RPMI7951 (cell line): ENCODE results near the gene ZNF385D. TPM values are rescaled to one million over a fixed set of nuclear protein-coding genes. Genes with fewer than 3 reads are reported as not detected.
A peak's percentile ranks its signal among the peaks of the same experiment; 100 is the strongest.

Experiments
- DNase-seq: peaks from one replicate; pipeline ENCODE4 v3.0.0-alpha.2; 2012; ENCODE audit warnings: low read depth
- total RNA-seq: library from RNA; depleted of rRNA; stranded (reverse); fragments of >200 nt; shearing (Covaris generic); gene quantifications from 2 replicates; pipeline ENCODE4 v1.2.3, GENCODE V29; 2014

Gene ZNF385D
- total RNA-seq, 1 experiment from 2014 or later = not detected

DNA sequence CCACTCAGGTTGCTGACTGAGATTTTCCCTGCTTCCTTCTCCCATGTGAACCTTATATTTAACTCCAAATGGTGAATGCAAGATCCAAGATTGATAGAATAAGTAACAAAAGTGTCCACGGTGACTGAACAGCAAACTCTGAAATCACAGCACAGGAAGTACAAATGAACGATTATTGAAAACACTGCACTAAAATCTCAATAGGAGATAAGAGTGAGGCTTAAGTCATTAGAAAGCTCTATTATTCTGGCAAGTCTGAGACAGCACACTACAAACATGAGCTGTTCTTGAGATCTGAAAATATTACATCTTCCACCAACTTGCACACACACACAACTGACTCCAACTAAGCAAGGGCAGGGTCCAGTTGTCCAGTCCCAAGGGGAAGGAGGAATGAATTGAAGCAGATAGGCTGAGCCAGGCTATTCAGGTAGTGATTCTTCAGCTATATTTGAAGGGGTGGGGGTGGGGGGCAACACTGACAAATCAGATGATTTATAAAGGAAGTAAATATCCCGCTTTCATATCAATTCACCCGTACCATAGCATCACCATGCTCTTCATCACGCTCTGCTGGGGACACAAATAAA, 2.9 kb downstream of the ZNF385D start:
- DNase-seq = no peak

DNA sequence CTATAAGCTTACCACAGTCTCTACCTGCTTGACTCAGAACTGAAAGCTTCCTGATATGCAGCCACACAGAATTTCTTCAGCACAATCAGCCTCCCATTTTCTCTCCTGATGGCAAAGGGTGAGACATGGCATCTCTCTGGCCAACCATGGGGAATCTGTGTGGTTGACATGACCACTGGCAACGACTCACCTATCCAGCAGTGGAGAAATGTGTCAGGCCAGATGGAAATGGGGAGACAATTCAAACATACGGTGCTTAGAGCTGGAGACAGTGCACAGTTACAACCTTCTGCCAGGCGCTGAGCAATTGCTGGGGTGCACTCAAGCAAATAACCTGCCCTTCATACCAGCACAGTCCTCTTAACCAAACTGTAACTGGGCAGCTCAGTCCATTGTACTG, 3.6 kb downstream of the ZNF385D start:
- DNase-seq = no peak

DNA sequence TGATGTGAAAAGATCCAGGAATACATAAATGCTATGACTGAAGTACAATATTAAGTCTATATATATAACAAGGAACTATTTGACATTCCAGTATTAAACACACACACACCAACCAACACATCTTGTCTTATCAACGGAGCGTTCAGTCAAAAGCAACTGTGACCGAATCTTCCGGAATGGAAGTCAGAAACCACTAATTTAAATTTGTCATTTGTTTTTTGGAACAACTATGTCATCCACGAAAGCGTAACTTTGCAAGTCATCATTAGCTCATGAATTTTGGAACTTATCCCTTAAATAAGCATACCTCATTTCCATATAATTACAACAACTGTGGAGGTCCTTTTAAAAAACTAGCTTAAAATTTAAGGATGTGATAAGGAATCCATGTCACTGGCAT, 5.0 kb downstream of the ZNF385D start:
- no peak for DNase-seq

DNA sequence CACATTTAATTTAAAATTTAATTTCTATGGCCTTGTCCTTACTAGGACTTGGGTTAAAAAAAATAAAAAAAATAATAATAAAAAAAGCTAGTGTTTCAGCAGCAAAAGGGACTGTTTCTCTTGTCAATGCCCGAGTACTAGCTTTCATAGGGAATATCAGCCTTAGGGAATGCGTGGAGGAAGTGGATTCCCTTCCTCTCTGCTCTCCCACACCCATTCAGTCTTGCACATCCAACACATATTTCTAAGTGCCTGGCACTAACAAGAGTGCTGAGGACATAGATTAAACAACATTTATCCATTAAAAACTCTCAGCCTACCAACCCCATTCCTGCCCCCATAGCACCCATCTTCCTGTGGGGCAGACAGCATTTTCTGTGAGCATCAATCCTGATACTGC, 6.2 kb downstream of the ZNF385D start:
- DNase-seq = no peak

DNA sequence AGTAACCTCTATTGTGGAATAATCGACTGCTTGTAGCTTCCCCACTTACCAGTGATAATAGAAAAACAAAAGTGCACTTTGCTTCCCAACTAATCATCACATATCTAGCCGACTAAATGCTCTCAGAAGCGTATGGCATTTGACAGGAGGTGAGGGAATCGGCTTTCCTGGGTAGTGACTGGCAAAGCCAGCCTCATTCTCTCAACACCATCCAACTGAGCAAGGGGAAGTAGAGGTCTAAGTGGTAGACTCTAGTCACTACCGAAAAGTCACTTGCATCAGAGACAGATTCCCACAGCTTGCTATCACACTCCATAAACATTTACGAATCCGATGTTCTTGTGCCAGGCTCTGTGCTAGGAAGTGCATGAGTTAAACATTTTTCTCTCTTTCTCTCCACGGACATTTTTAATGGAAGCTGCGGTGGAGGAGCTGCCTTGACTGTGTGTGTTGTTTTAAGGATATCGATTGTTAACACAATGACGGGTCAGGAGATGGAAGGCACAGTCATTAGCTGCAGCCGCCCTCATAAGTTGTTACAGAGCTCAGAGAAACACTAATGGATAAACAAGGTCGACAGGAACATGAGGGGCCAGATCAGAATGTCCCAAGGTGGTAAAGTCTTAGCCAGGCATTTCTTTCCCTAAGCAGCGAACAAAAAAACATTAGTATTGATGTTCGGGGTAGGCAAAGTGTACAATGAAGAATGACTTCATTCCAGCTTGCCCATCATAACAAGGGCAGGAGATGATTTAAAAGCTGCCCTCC, 11.9 kb downstream of the ZNF385D start:
- no peak for DNase-seq

DNA sequence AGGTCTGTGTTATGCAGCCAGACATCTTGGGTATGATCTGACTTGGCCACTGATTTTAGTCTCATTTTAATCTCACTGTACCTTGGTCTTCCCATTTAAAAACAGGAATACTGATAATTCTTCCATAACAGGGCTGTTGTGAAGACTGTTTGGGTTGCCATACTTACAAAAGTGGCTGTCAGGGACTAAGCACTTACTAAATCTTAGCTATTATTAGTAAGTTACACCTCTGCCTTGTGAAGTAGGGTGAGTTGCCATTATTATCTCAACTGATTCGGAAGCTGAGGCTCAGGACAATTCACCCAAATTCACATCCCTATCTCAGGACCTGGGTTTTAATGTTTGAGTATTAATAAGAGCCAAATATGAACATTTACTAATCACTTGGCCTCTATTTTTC, 12.7 kb downstream of the ZNF385D start:
- no peak for DNase-seq

DNA sequence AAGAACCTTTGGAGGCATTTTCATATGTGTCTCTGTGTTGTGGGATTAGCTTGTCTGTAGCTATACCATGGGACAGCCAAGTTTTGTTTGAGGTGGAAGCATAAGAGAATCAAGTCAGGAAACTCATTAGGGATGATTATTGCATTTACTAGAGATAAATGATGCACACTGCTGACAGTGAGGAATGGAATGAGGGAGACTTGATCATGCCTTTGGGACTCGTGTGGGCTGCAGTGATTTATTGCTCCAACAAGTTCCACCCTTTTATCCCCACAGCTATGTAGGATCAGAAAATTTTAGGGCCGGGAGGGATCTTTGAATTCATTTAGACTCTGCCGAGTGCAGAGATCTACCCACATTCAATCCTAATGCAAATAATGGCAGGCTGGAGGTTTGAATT, 16.3 kb downstream of the ZNF385D start:
- no peak for DNase-seq

DNA sequence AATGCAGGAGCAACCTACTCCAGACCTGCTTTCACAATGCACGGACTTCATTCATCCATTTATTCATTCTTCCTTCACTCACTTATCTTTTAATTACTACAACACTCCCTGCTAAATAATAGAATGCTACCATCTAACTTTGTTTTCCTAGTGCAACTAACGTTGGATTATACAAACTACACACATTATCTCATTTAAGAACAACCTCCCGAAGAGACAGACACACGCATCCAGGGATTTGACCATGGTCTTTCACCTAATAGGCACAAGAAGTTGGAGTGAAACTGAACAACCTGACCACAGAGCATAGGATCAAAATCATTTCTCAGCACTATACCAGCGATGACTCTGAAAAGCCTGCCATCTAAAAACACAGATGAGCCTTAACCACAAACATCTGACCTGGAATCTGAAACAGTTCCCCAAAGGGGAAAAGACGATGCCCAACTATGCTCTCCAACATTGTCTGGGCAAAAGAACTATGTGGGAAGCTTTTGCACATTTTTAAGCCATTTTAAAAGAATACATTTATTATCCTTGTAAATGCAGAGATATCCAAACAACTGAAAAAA, 21.0 kb downstream of the ZNF385D start:
- peak; percentile 21 for DNase-seq

DNA sequence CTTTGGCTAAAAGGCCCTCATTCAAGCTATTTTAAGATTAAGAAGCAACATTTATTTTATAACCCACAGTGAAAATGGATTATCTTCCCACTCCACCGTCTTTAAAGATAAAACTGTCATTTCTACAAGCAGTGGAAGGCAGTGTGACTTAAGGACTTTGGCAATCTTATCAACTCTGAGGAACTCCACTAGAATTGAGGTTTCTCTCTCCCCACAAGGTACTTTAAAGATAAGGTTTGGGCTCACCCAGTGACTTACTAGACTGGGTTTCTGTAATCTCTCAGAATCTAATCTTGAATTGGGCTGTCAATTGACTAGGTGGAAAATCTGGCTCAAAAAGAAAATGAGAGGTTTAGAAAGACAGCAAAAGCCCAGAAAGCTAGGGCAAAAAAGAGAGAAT, 21.7 kb downstream of the ZNF385D start:
- DNase-seq = no peak

DNA sequence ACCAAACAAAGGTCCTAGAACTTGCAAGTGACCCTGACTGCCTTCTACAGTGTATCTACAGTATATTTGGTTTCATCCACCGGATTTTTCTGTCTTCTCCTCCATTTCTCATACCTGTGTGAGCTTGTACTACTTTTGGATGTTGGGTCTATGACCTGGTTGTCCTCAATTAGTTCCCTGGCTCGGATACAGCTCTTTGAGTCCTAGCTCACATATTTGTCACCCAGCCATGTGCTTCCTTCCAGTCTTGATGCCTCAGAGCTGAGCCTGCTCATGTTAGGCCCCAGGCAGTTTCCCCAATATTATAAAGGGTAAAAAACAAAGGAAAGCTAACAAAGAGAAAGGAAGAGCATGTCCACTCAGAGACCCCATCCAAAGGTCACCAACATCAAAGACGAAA, 28.2 kb downstream of the ZNF385D start:
- DNase-seq = no peak

DNA sequence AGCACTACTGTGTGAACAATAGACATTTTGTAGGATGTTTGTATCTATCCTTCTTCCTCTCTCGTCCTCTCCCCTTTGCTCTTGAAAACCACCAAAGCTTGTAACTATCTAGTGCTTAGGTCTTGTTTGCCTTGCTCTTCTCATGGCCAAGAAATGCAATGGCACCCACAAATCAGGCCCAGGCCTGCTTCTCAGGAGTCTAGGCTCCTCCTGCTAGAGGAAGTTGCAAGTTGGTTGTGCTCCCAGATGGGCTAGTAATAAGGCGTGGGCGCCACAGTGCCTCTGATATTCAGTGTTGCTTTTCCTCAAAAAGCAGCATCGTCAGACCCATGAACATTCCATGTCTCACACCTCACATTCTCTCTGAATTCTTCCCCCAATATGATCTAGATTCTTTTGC, 28.7 kb downstream of the ZNF385D start:
- no peak for DNase-seq

DNA sequence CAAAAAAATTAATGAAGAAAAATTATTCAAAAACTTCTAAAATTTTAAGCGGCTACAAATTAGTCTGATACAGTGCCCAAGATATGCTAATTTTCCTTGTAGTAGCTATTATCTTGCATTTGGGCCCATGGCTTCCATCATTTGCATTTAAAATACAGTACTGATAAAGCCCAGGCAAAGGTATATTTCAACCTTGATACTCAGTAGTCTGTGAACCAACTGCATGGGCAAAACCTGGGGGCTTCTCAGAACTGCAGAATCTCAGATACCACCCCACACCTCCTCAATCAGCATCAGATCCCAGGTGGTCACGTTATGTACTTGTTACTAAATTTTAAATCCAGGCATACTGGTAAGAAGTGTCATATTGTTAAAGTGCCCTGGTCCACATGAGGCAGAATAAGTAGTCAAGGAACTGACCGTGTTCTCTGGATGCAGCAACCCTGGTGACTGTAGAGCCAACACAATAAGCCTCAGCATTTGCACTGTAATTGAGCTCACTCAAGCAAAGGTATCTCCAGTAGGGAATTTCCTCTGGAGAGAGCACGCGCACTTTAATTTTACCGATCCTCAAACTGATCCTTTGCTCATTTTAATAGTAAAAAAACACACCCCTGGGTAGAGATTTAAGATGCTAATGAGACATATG, 31.9 kb downstream of the ZNF385D start:
- no peak for DNase-seq

DNA sequence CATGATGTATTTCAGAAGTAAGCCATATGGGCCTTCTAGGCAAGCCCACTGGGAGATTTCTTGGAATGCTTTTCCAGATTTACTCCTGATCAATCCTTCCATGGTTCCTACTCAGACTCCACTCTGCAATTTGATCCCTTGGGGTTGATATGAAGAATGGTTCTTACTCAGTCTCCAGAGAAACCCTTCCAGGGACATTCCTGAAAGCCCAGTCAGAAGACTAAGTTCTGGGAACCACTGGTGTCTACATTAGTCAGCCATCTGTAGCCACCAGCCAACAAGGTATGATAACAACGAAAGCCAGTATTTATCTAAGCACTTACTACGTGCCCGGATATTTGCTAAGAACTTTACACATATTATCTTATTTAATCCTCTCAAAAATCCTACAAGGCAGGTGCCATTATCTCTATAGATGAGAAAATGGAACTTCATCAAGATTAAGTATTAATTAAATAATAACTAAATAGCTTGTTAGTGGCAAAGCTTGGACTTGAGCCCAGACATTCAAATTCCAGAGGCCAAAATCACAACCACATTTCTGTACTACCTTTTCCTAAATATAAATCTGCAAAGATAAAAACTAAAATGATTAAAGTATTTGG, 32.7 kb downstream of the ZNF385D start:
- DNase-seq = peak; percentile 68

DNA sequence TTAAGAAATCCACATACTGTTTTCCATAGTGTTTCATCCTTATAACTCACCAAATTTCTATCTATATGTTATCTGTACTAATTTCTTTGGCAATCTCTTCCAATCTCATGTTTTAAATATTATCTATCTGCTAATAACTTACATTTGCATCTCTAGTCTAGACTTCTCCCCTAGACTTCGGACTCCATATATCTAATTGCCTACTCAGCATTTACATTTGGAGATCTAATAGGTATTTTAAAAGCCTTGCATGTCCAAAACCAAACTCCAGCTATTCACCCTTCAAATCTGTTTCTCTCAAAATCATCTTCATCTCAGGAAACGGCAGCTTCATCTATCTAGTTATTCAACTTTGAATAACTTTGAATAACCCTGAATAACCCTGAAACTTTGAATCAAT, 35.3 kb downstream of the ZNF385D start:
- DNase-seq = no peak

DNA sequence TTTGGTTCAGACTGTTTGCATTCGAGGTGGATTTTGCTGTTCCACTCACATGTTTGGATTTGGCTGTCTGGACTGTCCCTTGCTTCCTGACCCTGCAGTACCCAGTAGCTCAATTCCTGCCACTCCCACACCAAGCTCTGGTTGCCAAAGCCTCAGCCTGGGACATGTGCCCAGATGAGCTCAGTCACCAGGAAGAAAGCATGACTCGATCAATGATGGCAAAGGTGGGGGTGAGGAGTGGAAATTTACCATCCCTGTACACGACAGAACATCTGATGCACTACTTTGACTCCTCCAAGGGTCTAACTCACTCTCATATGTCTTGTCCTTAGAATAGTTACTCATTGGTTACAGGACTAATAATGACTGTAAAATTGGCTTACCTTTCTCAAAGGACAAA, 45.2 kb downstream of the ZNF385D start:
- peak; percentile 53 for DNase-seq

DNA sequence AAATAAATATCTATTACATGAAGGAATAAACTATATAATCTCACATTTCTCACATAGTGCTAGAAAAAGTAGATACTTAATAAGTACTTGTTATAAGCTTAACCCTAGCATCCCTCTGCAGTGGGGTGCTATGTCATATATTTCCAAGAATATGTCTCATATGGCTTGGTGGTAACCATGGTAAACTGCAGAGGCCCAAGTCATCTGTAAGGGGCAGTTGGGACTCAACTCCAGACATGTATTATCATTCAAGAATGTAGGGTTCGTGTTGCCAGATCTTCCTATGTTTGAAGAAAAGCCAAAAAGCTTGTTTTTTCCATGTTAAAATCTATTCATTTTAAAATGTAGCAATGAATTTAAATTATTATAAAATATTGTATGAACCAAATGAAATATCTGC, 46.2 kb downstream of the ZNF385D start:
- no peak for DNase-seq

DNA sequence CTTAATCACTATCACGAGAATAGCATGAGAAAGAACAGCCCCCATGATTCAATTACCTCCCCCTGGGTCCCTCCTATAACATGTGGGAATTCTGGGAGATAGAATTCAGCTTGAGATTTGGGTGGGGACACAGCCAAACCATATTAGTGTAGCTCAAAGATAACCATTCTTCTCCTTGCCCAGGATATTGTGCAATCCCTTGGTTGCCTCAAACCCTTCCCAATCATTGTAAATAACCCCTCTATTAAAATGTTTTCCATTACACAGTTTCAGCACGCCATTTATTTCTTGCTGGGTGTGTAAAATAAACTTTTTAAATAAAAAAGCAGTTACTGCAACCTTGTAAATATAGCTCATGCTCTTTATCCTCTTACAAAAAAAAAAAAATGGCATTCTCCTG, 47.7 kb downstream of the ZNF385D start:
- no peak for DNase-seq

DNA sequence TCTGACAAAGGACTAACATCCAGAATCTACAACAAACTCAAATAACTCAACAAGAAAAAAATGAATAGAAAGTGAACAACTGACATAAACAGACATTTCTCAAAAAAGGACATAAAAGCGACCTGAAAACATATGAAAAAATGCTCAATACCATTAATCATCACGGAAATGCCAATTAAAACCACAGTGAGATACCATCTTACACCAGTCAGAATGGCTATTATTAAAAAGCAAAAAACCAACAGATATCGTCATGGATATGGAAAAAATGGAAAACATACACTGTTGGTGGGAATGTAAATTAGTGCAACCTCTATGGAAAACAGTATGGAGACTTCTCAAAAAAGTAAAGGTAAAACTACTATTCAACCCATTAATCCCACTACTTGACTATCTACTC, 53.3 kb downstream of the ZNF385D start:
- DNase-seq = no peak

DNA sequence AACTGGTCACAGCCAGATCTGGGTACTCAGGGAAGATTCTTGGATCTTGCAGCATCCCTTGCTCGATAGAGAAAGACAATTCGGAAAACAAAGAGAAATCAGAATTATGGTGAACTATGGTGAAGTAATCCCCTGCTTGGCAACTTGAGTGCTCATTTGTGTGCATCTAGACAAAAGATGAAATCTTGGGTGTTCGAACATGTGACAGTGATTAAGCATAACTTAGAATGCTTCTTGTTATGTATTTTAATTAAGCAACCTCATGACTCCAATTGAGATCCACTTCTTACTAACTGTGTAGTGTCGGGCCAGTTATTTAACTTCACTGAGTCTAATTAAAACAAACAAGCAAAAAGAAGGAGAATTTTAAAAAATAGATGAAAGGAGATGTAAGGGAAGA, 56.5 kb downstream of the ZNF385D start:
- no peak for DNase-seq

DNA sequence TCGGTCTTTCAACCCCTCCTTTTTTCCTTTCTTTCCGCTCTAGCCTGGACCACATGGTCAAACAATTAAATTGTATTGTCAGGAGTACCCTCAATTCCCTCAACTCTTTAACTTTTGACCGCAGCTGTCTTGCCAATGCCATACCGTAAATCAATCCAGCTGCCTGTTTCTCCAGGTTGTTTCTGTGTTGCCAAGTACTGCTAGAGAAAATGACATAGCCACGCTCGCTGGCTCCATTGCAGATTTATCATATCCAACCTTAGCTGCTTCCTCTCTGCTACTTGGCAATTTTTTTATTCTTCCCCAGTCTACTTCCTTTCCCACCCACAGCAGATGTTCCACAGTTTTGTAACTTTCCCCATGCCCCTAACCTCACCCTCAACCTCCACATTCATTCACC, 60.0 kb downstream of the ZNF385D start:
- DNase-seq = peak; percentile 14

DNA sequence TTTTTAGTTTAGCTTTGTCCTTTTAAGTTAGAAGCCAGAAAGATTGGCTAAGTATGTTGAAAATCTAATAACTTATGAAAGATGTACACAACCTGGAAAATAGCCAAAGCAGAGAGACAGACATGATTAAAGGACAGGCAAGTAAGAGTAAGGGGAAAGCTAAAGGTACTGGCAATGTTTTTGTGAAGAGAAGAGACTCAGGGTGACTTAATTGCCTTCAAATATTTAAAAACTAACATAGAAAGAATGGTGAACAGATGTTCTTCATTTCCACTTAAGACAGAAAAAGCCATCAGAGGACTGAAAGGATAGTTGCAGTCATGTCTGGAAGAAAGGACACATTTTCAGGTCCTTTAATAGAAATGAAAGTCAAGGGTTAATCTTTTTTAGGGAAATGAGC, 68.8 kb downstream of the ZNF385D start:
- no peak for DNase-seq

DNA sequence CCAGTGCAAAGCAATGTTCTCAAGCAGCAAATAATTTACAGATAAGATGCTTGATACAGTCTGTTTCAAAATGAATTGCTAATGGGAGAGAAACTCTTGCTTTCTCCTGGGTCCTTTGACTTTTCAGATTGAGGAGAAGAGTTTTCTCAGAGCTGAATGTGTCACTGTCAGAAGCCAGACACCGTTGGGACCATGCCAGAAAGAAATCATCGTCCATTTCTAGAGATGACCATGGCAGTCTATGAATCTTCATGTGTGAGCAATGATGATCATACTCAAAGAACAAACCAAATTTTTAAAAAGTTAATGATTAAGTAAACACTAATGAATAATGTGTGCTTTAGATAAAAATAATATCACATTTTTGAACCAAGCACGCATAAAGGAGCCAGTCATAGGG, 77.6 kb downstream of the ZNF385D start:
- no peak for DNase-seq

DNA sequence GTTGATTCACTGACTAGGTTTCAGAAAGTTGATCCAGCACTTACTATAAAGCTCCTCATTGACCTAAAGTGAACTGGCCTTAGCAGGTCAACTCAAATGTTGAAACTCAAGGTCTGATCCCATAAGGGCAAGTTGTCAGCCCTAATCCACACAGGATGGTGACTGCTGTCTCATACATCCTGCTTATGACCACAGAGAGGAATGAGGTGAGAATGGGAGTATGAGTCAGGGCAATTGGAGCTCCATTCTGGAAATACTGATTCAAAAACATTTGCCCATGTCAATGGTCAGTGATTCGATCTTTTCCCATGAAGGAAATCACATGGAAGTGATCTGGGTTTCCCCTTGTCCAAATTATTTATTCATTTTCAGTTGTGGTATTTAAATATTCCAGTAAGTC, 78.7 kb downstream of the ZNF385D start:
- DNase-seq = peak; percentile 60
